HL-60/S4 (cell line): Measurements from ENCODE around the gene GRAMD1C.
"Not testable (repeated sequence)": the region's sequence is repeated elsewhere in the genome, so short reads cannot be mapped to it uniquely, and the experiment has no call there.

Source experiments
- in situ Hi-C: fragments of 300-500 bp; cut with MboI; formaldehyde crosslinking; loops from 2 replicates; pipeline ENCODE4 v1.14.3; 2022; ENCODE audit warnings: low sequenced_read_pairs

GRAMD1C gene

GRCh38 chr3:113850391-113850790 is 11.8 kb downstream of the GRAMD1C start:
- in situ Hi-C loops: not testable (repeated sequence)

GRCh38 chr3:113852506-113852905 is 13.9 kb downstream of the GRAMD1C start:
- in situ Hi-C loops: no loop called here

- in situ Hi-C loops: no loop called here
Observed at GRCh38 chr3:113867506-113867905, 28.9 kb downstream of the GRAMD1C start.

- in situ Hi-C loops: no loop called here
Observed at GRCh38 chr3:113873293-113873692, 34.7 kb downstream of the GRAMD1C start.

GRCh38 chr3:113873814-113874526 is 35.4 kb downstream of the GRAMD1C start:
- in situ Hi-C loops: no loop called here

GRCh38 chr3:113878403-113878802 is 39.8 kb downstream of the GRAMD1C start:
- in situ Hi-C loops: no loop called here

GRCh38 chr3:113885050-113885449 is 46.5 kb downstream of the GRAMD1C start:
- in situ Hi-C loops: no loop called here

- in situ Hi-C loops: no loop called here
Observed at GRCh38 chr3:113890256-113890900, 51.8 kb downstream of the GRAMD1C start.

- in situ Hi-C loops: no loop called here
Observed at GRCh38 chr3:113894927-113895326, 56.3 kb downstream of the GRAMD1C start.

GRCh38 chr3:113895964-113896363 is 57.4 kb downstream of the GRAMD1C start:
- in situ Hi-C loops: no loop called here

- in situ Hi-C loops: no loop called here
Observed at GRCh38 chr3:113896930-113897329, 58.3 kb downstream of the GRAMD1C start.

- in situ Hi-C loops: no loop called here
Observed at GRCh38 chr3:113897373-113897777, 58.8 kb downstream of the GRAMD1C start.

- in situ Hi-C loops: no loop called here
Observed at GRCh38 chr3:113898892-113899291, 60.3 kb downstream of the GRAMD1C start.

- in situ Hi-C loops: no loop called here
Observed at GRCh38 chr3:113906568-113907140, 68.1 kb downstream of the GRAMD1C start.

GRCh38 chr3:113908133-113908532 is 69.5 kb downstream of the GRAMD1C start:
- in situ Hi-C loops: no loop called here

GRCh38 chr3:113910966-113911365 is 72.4 kb downstream of the GRAMD1C start:
- in situ Hi-C loops: loop anchor here (10.0 kb wide), 1 partner anchor 176 kb away; no protein-coding TSS in a partner anchor

- in situ Hi-C loops: loop anchor here (10.0 kb wide), 1 partner anchor 178 kb away; no protein-coding TSS in a partner anchor
Observed at GRCh38 chr3:113912552-113913236, 74.1 kb downstream of the GRAMD1C start.

GRCh38 chr3:113914646-113915045 is 76.1 kb downstream of the GRAMD1C start:
- in situ Hi-C loops: loop anchor here (10.0 kb wide), 1 partner anchor 180 kb away; no protein-coding TSS in a partner anchor

GRCh38 chr3:113927556-113927955 is 89.0 kb downstream of the GRAMD1C start:
- in situ Hi-C loops: no loop called here

GRCh38 chr3:113946831-113947230 is 108.2 kb downstream of the GRAMD1C start:
- in situ Hi-C loops: no loop called here

GRCh38 chr3:113947372-113948014 is 108.9 kb downstream of the GRAMD1C start, which contains the start of gene ZDHHC23:
ZDHHC23 (plus strand) TSS chr3:113948013; CDS start chr3:113948803, 790 bp downstream.
- in situ Hi-C loops: no loop called here
